ENCODE data around the gene RTP3.

- no peak for TF ChIP-seq POLR2A (IDR thresholded peaks at IDR 0.05)
- TF ChIP-seq, protein P1, sequence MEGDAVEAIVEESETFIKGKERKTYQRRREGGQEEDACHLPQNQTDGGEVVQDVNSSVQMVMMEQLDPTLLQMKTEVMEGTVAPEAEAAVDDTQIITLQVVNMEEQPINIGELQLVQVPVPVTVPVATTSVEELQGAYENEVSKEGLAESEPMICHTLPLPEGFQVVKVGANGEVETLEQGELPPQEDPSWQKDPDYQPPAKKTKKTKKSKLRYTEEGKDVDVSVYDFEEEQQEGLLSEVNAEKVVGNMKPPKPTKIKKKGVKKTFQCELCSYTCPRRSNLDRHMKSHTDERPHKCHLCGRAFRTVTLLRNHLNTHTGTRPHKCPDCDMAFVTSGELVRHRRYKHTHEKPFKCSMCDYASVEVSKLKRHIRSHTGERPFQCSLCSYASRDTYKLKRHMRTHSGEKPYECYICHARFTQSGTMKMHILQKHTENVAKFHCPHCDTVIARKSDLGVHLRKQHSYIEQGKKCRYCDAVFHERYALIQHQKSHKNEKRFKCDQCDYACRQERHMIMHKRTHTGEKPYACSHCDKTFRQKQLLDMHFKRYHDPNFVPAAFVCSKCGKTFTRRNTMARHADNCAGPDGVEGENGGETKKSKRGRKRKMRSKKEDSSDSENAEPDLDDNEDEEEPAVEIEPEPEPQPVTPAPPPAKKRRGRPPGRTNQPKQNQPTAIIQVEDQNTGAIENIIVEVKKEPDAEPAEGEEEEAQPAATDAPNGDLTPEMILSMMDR (IDR thresholded peaks at IDR 0.05), result no peak
Measured at GRCh38 chr3:46535746-46536145, 38.0 kb downstream of the RTP3 start.

Data from esophagus squamous epithelium (tissue), 4 donors.